Measurements from ENCODE around the gene ERI3. TPM values are rescaled to one million over a fixed set of nuclear protein-coding genes. Genes with fewer than 3 reads are reported as not detected.

The ERI3 gene
- total RNA-seq, 4 donors from 2014 or later = 28.8 to 63.2 (median 45.0) TPM

DNA sequence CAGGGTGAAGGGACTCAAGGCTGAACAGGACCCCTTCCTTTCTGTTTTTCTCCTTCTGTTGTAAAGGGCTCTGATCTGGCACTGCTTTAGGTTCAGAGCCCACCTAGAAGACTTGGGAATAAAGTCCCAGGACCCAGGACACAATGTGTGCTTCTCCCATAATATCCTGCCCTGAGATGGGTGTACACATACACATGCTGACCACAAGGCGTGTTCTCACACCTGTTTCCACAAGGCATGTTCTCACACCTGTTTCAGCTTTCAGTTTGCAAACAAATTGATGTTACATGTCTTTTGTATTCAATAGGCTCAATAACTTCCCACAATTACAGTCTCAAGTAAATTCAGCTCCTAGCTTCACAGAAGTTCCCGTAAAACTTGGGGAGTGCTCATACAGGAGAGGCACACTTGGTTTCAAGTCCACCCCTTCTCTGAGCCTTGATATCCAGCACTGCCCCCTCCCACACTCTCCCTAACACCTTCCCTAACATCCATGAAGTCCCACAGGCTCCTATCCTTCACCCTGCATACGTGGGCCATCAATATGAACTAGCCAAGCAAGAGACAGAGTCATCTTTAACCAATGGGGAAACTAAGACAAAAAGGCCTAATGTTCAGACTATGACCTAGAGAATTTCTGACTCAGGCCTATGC, 41.7 kb downstream of the ERI3 start:
- Histone ChIP-seq H3K4me1 (peaks cover 0 to 7% of the 10 kb centered on the region in 2 donors), H3K27me3 (no peaks in the 10 kb centered on the region), H3K4me3 (replicated peaks in 1 of 3) (no peak overlapping the region), H3K27ac (no peak overlapping the region), H3K9me3 (no peaks in the 10 kb centered on the region), H3K36me3 (peaks cover 13 to 20% of the 10 kb centered on the region in 2 donors)
- no peak for DNase-seq
- 94 to 97% methylated on average over 3 of the region's 3 CpGs for WGBS, 2 donors
- intact Hi-C loops (cut with DNase I) = loop anchor here (10.0 kb wide), 1 partner anchor 99 kb away; the partner anchor contains the start of gene DMAP1
- TF ChIP-seq, protein P1, sequence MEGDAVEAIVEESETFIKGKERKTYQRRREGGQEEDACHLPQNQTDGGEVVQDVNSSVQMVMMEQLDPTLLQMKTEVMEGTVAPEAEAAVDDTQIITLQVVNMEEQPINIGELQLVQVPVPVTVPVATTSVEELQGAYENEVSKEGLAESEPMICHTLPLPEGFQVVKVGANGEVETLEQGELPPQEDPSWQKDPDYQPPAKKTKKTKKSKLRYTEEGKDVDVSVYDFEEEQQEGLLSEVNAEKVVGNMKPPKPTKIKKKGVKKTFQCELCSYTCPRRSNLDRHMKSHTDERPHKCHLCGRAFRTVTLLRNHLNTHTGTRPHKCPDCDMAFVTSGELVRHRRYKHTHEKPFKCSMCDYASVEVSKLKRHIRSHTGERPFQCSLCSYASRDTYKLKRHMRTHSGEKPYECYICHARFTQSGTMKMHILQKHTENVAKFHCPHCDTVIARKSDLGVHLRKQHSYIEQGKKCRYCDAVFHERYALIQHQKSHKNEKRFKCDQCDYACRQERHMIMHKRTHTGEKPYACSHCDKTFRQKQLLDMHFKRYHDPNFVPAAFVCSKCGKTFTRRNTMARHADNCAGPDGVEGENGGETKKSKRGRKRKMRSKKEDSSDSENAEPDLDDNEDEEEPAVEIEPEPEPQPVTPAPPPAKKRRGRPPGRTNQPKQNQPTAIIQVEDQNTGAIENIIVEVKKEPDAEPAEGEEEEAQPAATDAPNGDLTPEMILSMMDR (IDR thresholded peaks at IDR 0.05) = no peak
- TF ChIP-seq POLR2A (IDR thresholded peaks at IDR 0.05) = no peak

DNA sequence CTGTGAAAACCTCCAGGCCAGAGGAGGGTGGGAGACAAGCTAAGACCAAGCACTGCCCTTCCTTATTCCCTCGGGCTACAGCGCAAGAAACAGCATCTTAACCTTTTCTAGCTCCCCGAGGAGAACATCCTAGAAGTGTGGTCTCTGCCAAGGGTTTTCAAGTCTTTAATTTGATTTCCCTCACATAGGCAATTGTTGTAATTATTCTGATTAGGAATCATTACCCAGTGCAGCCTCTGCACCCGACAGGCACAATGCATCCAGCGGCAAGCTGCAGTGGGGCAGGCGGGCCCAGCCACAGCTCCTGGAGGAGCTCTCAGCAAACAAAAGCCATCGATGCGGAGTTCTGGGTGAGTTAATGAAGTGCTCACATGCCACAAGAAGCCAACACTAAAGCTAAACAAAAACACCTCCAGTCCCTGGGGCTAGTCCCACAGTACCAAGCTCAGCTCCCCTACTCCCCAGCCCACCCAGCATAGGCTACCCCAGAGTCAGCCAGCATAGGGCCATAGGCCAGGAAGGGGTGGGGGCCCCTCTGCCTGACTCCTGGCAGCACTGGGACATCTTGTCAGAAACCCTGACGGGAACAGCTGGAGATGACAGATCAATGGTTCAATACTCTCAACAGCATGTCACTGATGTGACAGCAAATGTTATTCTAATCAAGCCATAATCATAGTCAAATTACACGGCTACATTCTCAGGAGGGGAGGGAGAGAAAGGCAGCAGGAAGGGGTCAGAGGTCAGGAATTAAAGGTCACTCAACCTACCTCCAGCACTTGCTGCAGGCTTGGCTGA, 42.5 kb downstream of the ERI3 start:
- 86 to 87% methylated on average over 10 of the region's 10 CpGs for WGBS, 2 donors
- intact Hi-C loops (cut with DNase I) = loop anchor here (10.0 kb wide), 1 partner anchor 98 kb away; the partner anchor contains the start of gene DMAP1
- no peaks in the 10 kb centered on the region for H3K9me3 ChIP-seq

DNA sequence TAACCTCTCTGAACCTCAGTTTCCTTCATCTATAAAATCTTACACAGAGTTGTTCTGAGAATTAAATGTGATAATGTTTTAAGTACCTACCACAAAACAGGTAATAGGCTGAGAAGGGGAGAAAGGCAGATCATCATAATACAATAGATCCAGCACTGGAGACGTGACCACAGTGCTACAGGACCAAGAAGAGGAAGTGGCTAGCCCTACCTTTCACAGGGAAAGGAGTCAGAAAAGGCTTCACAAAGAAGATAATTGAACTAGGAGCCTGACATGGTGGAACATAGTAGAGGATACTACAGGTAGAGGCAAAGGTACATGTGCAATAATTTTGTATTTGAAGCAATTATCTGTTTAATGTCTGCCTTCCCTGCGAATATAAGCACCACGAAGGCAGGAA, 45.1 kb downstream of the ERI3 start:
- no peaks in the 10 kb centered on the region for H3K27me3 ChIP-seq
- H3K27ac ChIP-seq = no peak overlapping the region
- intact Hi-C loops (cut with DNase I) = loop anchor here (10.0 kb wide), 1 partner anchor 95 kb away; the partner anchor contains the start of gene DMAP1
- H3K36me3 ChIP-seq = peaks cover 36 to 41% of the 10 kb centered on the region in 2 donors
- H3K4me3 ChIP-seq (replicated peaks in 1 of 3) = no peak overlapping the region
- DNase-seq = no peak
- 96 to 99% methylated on average over 3 of the region's 3 CpGs for WGBS, 2 donors
- TF ChIP-seq, protein P1 (IDR thresholded peaks at IDR 0.05) = no peak
- TF ChIP-seq POLR2A (IDR thresholded peaks at IDR 0.05) = no peak
- no peaks in the 10 kb centered on the region for H3K9me3 ChIP-seq
- no peaks in the 10 kb centered on the region for H3K4me1 ChIP-seq

More for the DNA sequence above, 42.5 kb downstream of the ERI3 start:
- Histone ChIP-seq H3K27ac (no peak overlapping the region), H3K36me3 (peaks cover 19 to 28% of the 10 kb centered on the region in 2 donors), H3K4me3 (replicated peaks in 1 of 3) (no peak overlapping the region), H3K4me1 (peaks cover 0 to 5% of the 10 kb centered on the region in 2 donors), H3K27me3 (no peaks in the 10 kb centered on the region)
- TF ChIP-seq, protein P1 (IDR thresholded peaks at IDR 0.05) = no peak
- no peak for TF ChIP-seq POLR2A (IDR thresholded peaks at IDR 0.05)
- DNase-seq = no peak

DNA sequence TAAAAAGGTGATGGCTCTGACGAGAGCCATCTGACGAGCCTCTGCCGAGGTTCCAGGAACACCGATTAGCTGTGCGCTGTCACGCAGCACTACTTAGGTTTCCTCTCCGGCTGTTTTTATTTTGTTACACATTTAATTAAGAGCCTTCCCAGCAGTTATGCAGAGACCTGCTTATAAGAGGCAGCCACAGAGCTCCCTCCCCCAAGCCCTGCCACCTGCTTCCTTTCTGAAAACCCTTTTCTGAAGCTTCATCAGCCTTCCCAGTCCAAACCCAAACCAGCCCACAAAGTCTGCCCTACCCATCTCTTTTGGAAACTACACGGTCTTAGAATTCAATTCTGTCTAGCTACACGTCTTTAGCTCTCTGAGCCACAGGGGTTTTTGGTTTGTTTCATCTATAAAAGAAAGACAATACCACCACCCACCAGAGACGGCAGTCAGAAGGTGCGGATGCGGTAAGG, 49.1 kb downstream of the ERI3 start:
- H3K9me3 ChIP-seq = no peaks in the 10 kb centered on the region
- H3K4me1 ChIP-seq = no peaks in the 10 kb centered on the region
- no peak for DNase-seq
- WGBS, 2 donors = 83 to 86% methylated on average over 12 of the region's 12 CpGs
- no peak overlapping the region for H3K4me3 ChIP-seq (replicated peaks in 1 of 3)
- no peaks in the 10 kb centered on the region for H3K27me3 ChIP-seq
- TF ChIP-seq POLR2A (IDR thresholded peaks at IDR 0.05) = no peak
- TF ChIP-seq, protein P1 (IDR thresholded peaks at IDR 0.05) = no peak
- H3K27ac ChIP-seq = no peak overlapping the region
- intact Hi-C loops (cut with DNase I) = no loop called here
- H3K36me3 ChIP-seq = peaks cover 27 to 38% of the 10 kb centered on the region in 2 donors

All from thyroid gland (tissue), 4 donors.